SU-DHL-6 (cell line): ENCODE data around the gene NRGN.

Experiments used
- H2AFZ ChIP-seq: fragments of 200-600 bp; sonication (generic); 2 replicates; pipeline ENCODE4 v1.6.1; 2014; ENCODE audit warnings: low read depth, mild to moderate bottlenecking, moderate library complexity, mixed read lengths, antibody characterized with exemption, low read length; ENCODE audit not compliant: severe bottlenecking
- H3F3A ChIP-seq: fragments of 200-600 bp; shearing (Covaris generic); 2 replicates; pipeline ENCODE4 v1.6.0; 2016; ENCODE audit warnings: antibody characterized with exemption, mild to moderate bottlenecking; ENCODE audit not compliant: insufficient read depth
- H3K27ac ChIP-seq: fragments of 200-600 bp; sonication (generic); 2 replicates; pipeline ENCODE4 v1.5.1; 2016; ENCODE audit warnings: low read depth, mild to moderate bottlenecking, low read length, moderate library complexity, mixed read lengths
- H3K27me3 ChIP-seq: fragments of 200-600 bp; sonication (generic), shearing (Covaris generic); 2 replicates; pipeline ENCODE4 v1.6.0; 2014; ENCODE audit warnings: mild to moderate bottlenecking, low read length
- H3K36me3 ChIP-seq: fragments of 200-600 bp; sonication (generic); 2 replicates; pipeline ENCODE4 v1.6.1; 2014; ENCODE audit warnings: mild to moderate bottlenecking, low read length, mixed read lengths
- H3K4me2 ChIP-seq: fragments of 300-600, 200-600 bp; shearing (Covaris generic), sonication (generic); 2 replicates; pipeline ENCODE4 v1.6.0; 2014; ENCODE audit warnings: low read length, low read depth, mild to moderate bottlenecking; ENCODE audit not compliant: poor library complexity, severe bottlenecking
- H3K4me3 ChIP-seq: fragments of 200-600 bp; sonication (generic); 2 replicates; pipeline ENCODE4 v1.5.1; 2014; ENCODE audit warnings: antibody characterized with exemption, low read length, mild to moderate bottlenecking, mixed read lengths; ENCODE audit not compliant: insufficient read depth, poor library complexity, severe bottlenecking
- H3K79me2 ChIP-seq: fragments of 200-600 bp; sonication (generic); 2 replicates; pipeline ENCODE4 v1.6.1; 2014; ENCODE audit warnings: mild to moderate bottlenecking, low read length, moderate library complexity; ENCODE audit not compliant: insufficient read depth
- H3K9ac ChIP-seq: fragments of 200-600 bp; sonication (generic); 2 replicates; pipeline ENCODE4 v1.7.0; 2014; ENCODE audit warnings: mild to moderate bottlenecking, low read length
- H3K9me2 ChIP-seq: fragments of 200-600 bp; sonication (generic); replicated peaks from 2 replicates; pipeline ENCODE4 v1.6.1; 2014; ENCODE audit warnings: low read length; ENCODE audit not compliant: insufficient read depth
- H3K9me3 ChIP-seq: fragments of 200-600 bp; sonication (generic); 2 replicates; pipeline ENCODE4 v1.6.1; 2014; ENCODE audit warnings: low read length, mixed read lengths; ENCODE audit not compliant: insufficient read depth
- H4K20me1 ChIP-seq: fragments of 200-600 bp; sonication (generic); 2 replicates; pipeline ENCODE4 v1.6.1; 2014; ENCODE audit warnings: low read depth, mild to moderate bottlenecking, antibody characterized with exemption, low read length, moderate library complexity, mixed read lengths
- CTCF ChIP-seq: fragments of 200-600 bp; sonication (generic); IDR thresholded peaks from one replicate; pipeline ENCODE4 v1.5.1; 2017; ENCODE audit warnings: antibody characterized with exemption, mild to moderate bottlenecking, low read length, moderate library complexity; ENCODE audit not compliant: insufficient read depth, poor library complexity, severe bottlenecking
- EZH2phosphoT487 ChIP-seq: fragments of 200-600 bp; sonication (generic), shearing (Covaris generic); conservative IDR thresholded peaks from 2 replicates; pipeline ENCODE4 v1.6.1; 2018; ENCODE audit warnings: mild to moderate bottlenecking, antibody characterized with exemption, low read length, moderate library complexity, mixed read lengths

The NRGN gene

GRCh38 chr11:124736736-124737135 lies 3.0 kb upstream of the NRGN start:
- H3K9me2 ChIP-seq: no peaks in the 10 kb centered on the region
- H2AFZ ChIP-seq: no peak overlapping the region
- H3K27me3 ChIP-seq: no peaks in the 10 kb centered on the region
- TF ChIP-seq EZH2phosphoT487 (no peak), CTCF (no peak)
- no peaks in the 10 kb centered on the region for H3K79me2 ChIP-seq
- no peaks in the 10 kb centered on the region for H3F3A ChIP-seq
- no peaks in the 10 kb centered on the region for H4K20me1 ChIP-seq
- no peak overlapping the region for H3K27ac ChIP-seq
- H3K4me3 ChIP-seq: no peak overlapping the region
- no peak overlapping the region for H3K9ac ChIP-seq
- H3K9me3 ChIP-seq: no peaks in the 10 kb centered on the region
- H3K4me2 ChIP-seq: no peak overlapping the region
- H3K36me3 ChIP-seq: no peaks in the 10 kb centered on the region

GRCh38 chr11:124737638-124738305 lies 2.0 kb upstream of the NRGN start:
- Histone ChIP-seq H3K9ac (no peak overlapping the region), H3K4me3 (no peak overlapping the region), H2AFZ (no peak overlapping the region), H3F3A (no peaks in the 10 kb centered on the region), H3K36me3 (no peaks in the 10 kb centered on the region), H3K9me2 (no peaks in the 10 kb centered on the region), H3K4me2 (no peak overlapping the region), H3K79me2 (no peaks in the 10 kb centered on the region), H3K27ac (no peak overlapping the region), H3K27me3 (no peaks in the 10 kb centered on the region), H4K20me1 (no peaks in the 10 kb centered on the region), H3K9me3 (no peaks in the 10 kb centered on the region)
- TF ChIP-seq CTCF (no peak), EZH2phosphoT487 (no peak)

- Histone ChIP-seq H2AFZ (peak overlapping the region; percentile 82), H3K4me3 (peak overlapping the region; percentile 72), H3K27me3 (no peaks in the 10 kb centered on the region), H3K4me2 (peak overlapping the region; percentile 57), H3K36me3 (no peaks in the 10 kb centered on the region), H3K79me2 (no peaks in the 10 kb centered on the region), H3K9me3 (no peaks in the 10 kb centered on the region), H3K9me2 (no peaks in the 10 kb centered on the region), H4K20me1 (no peaks in the 10 kb centered on the region), H3K27ac (no peak overlapping the region), H3F3A (no peaks in the 10 kb centered on the region), H3K9ac (peak overlapping the region; percentile 64)
- TF ChIP-seq CTCF: no peak
- no peak for TF ChIP-seq EZH2phosphoT487
Measured at GRCh38 chr11:124738713-124739478, 846 bp upstream of the NRGN start.
